Neural cell (in vitro differentiated cells): ENCODE data around the gene ICA1. TPM values are rescaled to one million over a fixed set of nuclear protein-coding genes. Genes with fewer than 3 reads are reported as not detected.

ENCODE experiments used
- H2AFZ ChIP-seq: fragments of 200-600, 300-800 bp; sonication (generic), shearing (Covaris generic); 2 replicates; pipeline ENCODE4 v1.6.0; 2014; ENCODE audit warnings: low read depth, mild to moderate bottlenecking, antibody characterized with exemption, low read length, moderate library complexity
- H3F3A ChIP-seq: fragments of 200-600 bp; shearing (Covaris generic); 2 replicates; pipeline ENCODE4 v1.6.1; 2016; ENCODE audit warnings: mild to moderate bottlenecking, moderate library complexity, mixed read lengths, antibody characterized with exemption, low read length; ENCODE audit not compliant: insufficient read depth, poor library complexity, severe bottlenecking
- H3K27ac ChIP-seq: fragments of 200-600, 300-800 bp; sonication (generic), shearing (Covaris generic); 2 replicates; pipeline ENCODE4 v1.5.1; 2014; ENCODE audit warnings: mild to moderate bottlenecking, low read length, moderate library complexity
- H3K27me3 ChIP-seq: fragments of 300-800, 200-600 bp; sonication (generic), shearing (Covaris generic); 2 replicates; pipeline ENCODE4 v1.6.0; 2014; ENCODE audit warnings: mild to moderate bottlenecking, low read depth, low read length, moderate library complexity; ENCODE audit not compliant: insufficient read depth
- H3K36me3 ChIP-seq: fragments of 300-800, 200-600 bp; sonication (generic), shearing (Covaris generic); 2 replicates; pipeline ENCODE4 v1.5.1; 2014; ENCODE audit warnings: mild to moderate bottlenecking, antibody characterized with exemption, low read length, moderate library complexity; ENCODE audit not compliant: insufficient read depth
- H3K4me2 ChIP-seq: fragments of 300-800, 200-600 bp; sonication (generic), shearing (Covaris generic); 2 replicates; pipeline ENCODE4 v1.6.0; 2014; ENCODE audit warnings: mild to moderate bottlenecking, low read length
- H3K4me3 ChIP-seq: fragments of 300-800, 200-600 bp; sonication (generic), shearing (Covaris generic); 2 replicates; pipeline ENCODE4 v1.5.1; 2014; ENCODE audit warnings: mild to moderate bottlenecking, low read length, moderate library complexity
- H3K79me2 ChIP-seq: fragments of 200-600 bp; shearing (Covaris generic); replicated peaks from 2 replicates; pipeline ENCODE4 v1.6.0; 2014; ENCODE audit warnings: mild to moderate bottlenecking, low read length, moderate library complexity; ENCODE audit not compliant: insufficient read depth
- H3K9ac ChIP-seq: fragments of 300-800, 200-600 bp; sonication (generic), shearing (Covaris generic); 2 replicates; pipeline ENCODE4 v1.6.1; 2016; ENCODE audit warnings: mild to moderate bottlenecking, low read length, mixed read lengths
- H3K9me2 ChIP-seq: fragments of 200-600 bp; shearing (Covaris generic); 2 replicates; pipeline ENCODE4 v1.6.1; 2016; ENCODE audit warnings: mild to moderate bottlenecking, low read length, mixed read lengths; ENCODE audit not compliant: insufficient read depth
- H3K9me3 ChIP-seq: fragments of 200-600, 300-800 bp; sonication (generic), shearing (Covaris generic); 2 replicates; pipeline ENCODE4 v1.6.1; 2016; ENCODE audit warnings: mild to moderate bottlenecking, mixed run types, low read length, moderate library complexity, mixed read lengths
- H4K20me1 ChIP-seq: fragments of 200-600 bp; shearing (Covaris generic); 2 replicates; pipeline ENCODE4 v1.6.1; 2016; ENCODE audit warnings: mild to moderate bottlenecking, mixed run types; ENCODE audit not compliant: insufficient read depth
- EP300 ChIP-seq: fragments of 450-650 bp; conservative IDR thresholded peaks from 2 replicates; pipeline ENCODE4 v1.6.1; 2014; ENCODE audit warnings: antibody characterized with exemption, mild to moderate bottlenecking, moderate library complexity; ENCODE audit not compliant: poor library complexity, severe bottlenecking
- EZH2 ChIP-seq: fragments of 200-600, 300-800 bp; shearing (Covaris generic), sonication (generic); IDR thresholded peaks from 2 replicates; pipeline ENCODE4 v1.6.1; 2014; ENCODE audit warnings: antibody characterized with exemption, low read length, borderline replicate concordance, mild to moderate bottlenecking; ENCODE audit not compliant: insufficient read depth, poor library complexity, severe bottlenecking
- MXI1 ChIP-seq: fragments of 450-650 bp; conservative IDR thresholded peaks from 2 replicates; pipeline ENCODE4 v1.6.1; 2014; ENCODE audit warnings: antibody characterized with exemption, mild to moderate bottlenecking; ENCODE audit not compliant: poor library complexity, severe bottlenecking
- POLR2AphosphoS5 ChIP-seq: IDR thresholded peaks from 2 replicates; pipeline ENCODE4 v1.6.1; 2012
- RAD21 ChIP-seq: fragments of 450-650 bp; conservative IDR thresholded peaks from 2 replicates; pipeline ENCODE4 v1.6.1; 2014; ENCODE audit warnings: antibody characterized with exemption, mild to moderate bottlenecking, moderate library complexity
- SMC3 ChIP-seq: fragments of 450-650 bp; conservative IDR thresholded peaks from 2 replicates; pipeline ENCODE4 v1.6.1; 2014; ENCODE audit warnings: antibody characterized with exemption, mild to moderate bottlenecking, moderate library complexity; ENCODE audit not compliant: poor library complexity
- TAF1 ChIP-seq: IDR thresholded peaks from 2 replicates; pipeline ENCODE4 v1.6.1; 2012; ENCODE audit warnings: low read depth
- polyA plus RNA-seq: library from polyadenylated mRNA; depleted of rRNA; stranded (reverse); fragments of >200 nt; gene quantifications from 2 replicates; pipeline ENCODE4 v1.2.3, GENCODE V29; 2014
- TF ChIP-seq, protein P1 (sequence below): IDR thresholded peaks from 2 replicates; pipeline ENCODE4 v1.6.1; 2012; ENCODE audit warnings: borderline replicate concordance

Gene ICA1
- polyA plus RNA-seq, 1 donor from 2014 or later = 18.6 TPM

- Histone ChIP-seq H3K27me3 (no peaks in the 10 kb centered on the region), H3K27ac (no peak overlapping the region), H3K4me2 (no peak overlapping the region), H3K9me2 (no peaks in the 10 kb centered on the region), H3F3A (no peaks in the 10 kb centered on the region), H3K9ac (no peak overlapping the region), H4K20me1 (no peaks in the 10 kb centered on the region), H3K36me3 (no peaks in the 10 kb centered on the region), H3K79me2 (no peaks in the 10 kb centered on the region), H3K4me3 (no peak overlapping the region), H2AFZ (no peak overlapping the region), H3K9me3 (no peaks in the 10 kb centered on the region)
- TF ChIP-seq, protein P1, sequence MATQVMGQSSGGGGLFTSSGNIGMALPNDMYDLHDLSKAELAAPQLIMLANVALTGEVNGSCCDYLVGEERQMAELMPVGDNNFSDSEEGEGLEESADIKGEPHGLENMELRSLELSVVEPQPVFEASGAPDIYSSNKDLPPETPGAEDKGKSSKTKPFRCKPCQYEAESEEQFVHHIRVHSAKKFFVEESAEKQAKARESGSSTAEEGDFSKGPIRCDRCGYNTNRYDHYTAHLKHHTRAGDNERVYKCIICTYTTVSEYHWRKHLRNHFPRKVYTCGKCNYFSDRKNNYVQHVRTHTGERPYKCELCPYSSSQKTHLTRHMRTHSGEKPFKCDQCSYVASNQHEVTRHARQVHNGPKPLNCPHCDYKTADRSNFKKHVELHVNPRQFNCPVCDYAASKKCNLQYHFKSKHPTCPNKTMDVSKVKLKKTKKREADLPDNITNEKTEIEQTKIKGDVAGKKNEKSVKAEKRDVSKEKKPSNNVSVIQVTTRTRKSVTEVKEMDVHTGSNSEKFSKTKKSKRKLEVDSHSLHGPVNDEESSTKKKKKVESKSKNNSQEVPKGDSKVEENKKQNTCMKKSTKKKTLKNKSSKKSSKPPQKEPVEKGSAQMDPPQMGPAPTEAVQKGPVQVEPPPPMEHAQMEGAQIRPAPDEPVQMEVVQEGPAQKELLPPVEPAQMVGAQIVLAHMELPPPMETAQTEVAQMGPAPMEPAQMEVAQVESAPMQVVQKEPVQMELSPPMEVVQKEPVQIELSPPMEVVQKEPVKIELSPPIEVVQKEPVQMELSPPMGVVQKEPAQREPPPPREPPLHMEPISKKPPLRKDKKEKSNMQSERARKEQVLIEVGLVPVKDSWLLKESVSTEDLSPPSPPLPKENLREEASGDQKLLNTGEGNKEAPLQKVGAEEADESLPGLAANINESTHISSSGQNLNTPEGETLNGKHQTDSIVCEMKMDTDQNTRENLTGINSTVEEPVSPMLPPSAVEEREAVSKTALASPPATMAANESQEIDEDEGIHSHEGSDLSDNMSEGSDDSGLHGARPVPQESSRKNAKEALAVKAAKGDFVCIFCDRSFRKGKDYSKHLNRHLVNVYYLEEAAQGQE = no peak
- TF ChIP-seq POLR2AphosphoS5 (no peak), SMC3 (no peak), TAF1 (no peak), MXI1 (no peak), EP300 (no peak)
Measured at GRCh38 chr7:8160250-8160649, 101.7 kb downstream of the ICA1 start.

DNA sequence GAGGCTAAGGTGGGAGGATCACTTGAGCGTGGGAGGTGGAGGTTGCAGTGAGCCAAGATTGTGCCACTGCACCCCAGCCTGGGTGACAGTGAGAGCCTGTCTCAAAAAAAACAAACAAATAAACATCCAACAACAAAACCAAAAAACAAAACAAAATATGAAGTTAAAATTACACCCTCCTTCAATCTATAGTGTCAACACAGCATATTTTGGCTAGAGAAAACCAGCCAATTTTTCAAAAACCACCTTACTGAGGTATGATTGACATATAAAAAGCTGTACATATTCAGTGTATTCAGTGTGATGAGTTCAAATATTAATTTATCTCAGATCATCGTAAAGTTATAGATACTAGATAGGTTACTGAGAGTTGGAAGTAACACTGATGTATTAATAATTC, 102.4 kb downstream of the ICA1 start:
- Histone ChIP-seq H3K9ac (no peak overlapping the region), H3K4me2 (no peak overlapping the region), H3K36me3 (no peaks in the 10 kb centered on the region), H3K27ac (no peak overlapping the region), H3F3A (no peaks in the 10 kb centered on the region), H3K4me3 (no peak overlapping the region), H3K9me2 (no peaks in the 10 kb centered on the region), H4K20me1 (no peaks in the 10 kb centered on the region), H3K79me2 (no peaks in the 10 kb centered on the region), H3K27me3 (no peaks in the 10 kb centered on the region), H2AFZ (no peak overlapping the region), H3K9me3 (no peaks in the 10 kb centered on the region)
- TF ChIP-seq TAF1 (no peak), POLR2AphosphoS5 (no peak), RAD21 (no peak), EP300 (no peak), MXI1 (no peak), SMC3 (no peak), EZH2 (no peak)
- TF ChIP-seq, protein P1 = no peak
